B cell (primary cell): ENCODE results near the gene GABPB2. TPM values are rescaled to one million over a fixed set of nuclear protein-coding genes. Genes with fewer than 3 reads are reported as not detected.

Experiments
- ATAC-seq: fragments of 200-7000 bp; cut with Tn5 transposase; one replicate; pipeline ENCODE4 v1.10.0; 2021; ENCODE audit warnings: low read depth, mild to moderate bottlenecking, moderate number of reproducible peaks, moderate library complexity
- CTCF ChIA-PET: fragments of 350-600 bp; sonication (Branson Sonifier 250); formaldehyde crosslinking; loops from one replicate; lab custom pipeline; 2021; ENCODE audit warnings: antibody characterized with exemption, inconsistent platforms; lab: Charles Lee
- POLR2A ChIA-PET: fragments of 350-600 bp; sonication (Branson Sonifier 250); formaldehyde crosslinking; loops from one replicate; lab custom pipeline; 2021; ENCODE audit warnings: antibody characterized with exemption; lab: Charles Lee
- DNase-seq: peaks from one replicate; pipeline ENCODE4 v3.0.0; 2013
- H2AFZ ChIP-seq: 2 replicates; pipeline ENCODE4 v1.6.1; 2012; ENCODE audit warnings: mild to moderate bottlenecking, low read depth, low read length; ENCODE audit not compliant: insufficient read depth, poor library complexity, severe bottlenecking
- H3K27ac ChIP-seq, 2 donors: 1 replicate in 1 of 2; 2 replicates in 1 of 2; pipeline ENCODE4 v1.5.1; 2012 to 2013; ENCODE audit warnings: low read length in 2 of 2, mild to moderate bottlenecking in 2 of 2, moderate library complexity in 1 of 2
- H3K27me3 ChIP-seq, 4 experiments: fragments of 200-600 bp in 1 of 4; sonication (generic) in 1 of 4; replicated peaks in 1 of 4; 1 replicate in 2 of 4; 2 replicates in 2 of 4; pipeline versions ENCODE4 v1.6.1 to v1.7.0; 2013 to 2016; ENCODE audit warnings: low read length in 3 of 4, mild to moderate bottlenecking in 2 of 4, mixed read lengths in 1 of 4, moderate library complexity in 1 of 4; ENCODE audit not compliant: insufficient read depth in 4 of 4, control insufficient read depth in 3 of 4; ENCODE audit errors: control extremely low read depth in 1 of 4
- H3K36me3 ChIP-seq, 2 experiments: replicated peaks in 1 of 2; 1 replicate in 1 of 2; 2 replicates in 1 of 2; pipeline versions ENCODE4 v1.6.1 to v1.7.1; 2013; ENCODE audit warnings: low read length in 1 of 2; ENCODE audit not compliant: insufficient read depth in 2 of 2, control insufficient read depth in 1 of 2; ENCODE audit errors: control extremely low read depth in 1 of 2, extremely low read depth in 1 of 2
- H3K4me1 ChIP-seq, 2 donors: fragments of 200-600 bp in 1 of 2; sonication (generic) in 1 of 2; 1 replicate in 1 of 2; 2 replicates in 1 of 2; pipeline versions ENCODE4 v1.5.1 to v1.6.1; 2013 to 2017; ENCODE audit warnings: low read length in 2 of 2; ENCODE audit not compliant: control insufficient read depth in 2 of 2, insufficient read depth in 2 of 2
- H3K4me2 ChIP-seq: replicated peaks from 2 replicates; pipeline ENCODE3; 2012; ENCODE audit warnings: mild to moderate bottlenecking, low read depth, low read length; ENCODE audit not compliant: poor library complexity, severe bottlenecking
- H3K4me3 ChIP-seq, 5 experiments: fragments of 200-600 bp in 1 of 5; sonication (generic) in 1 of 5; 1 replicate in 3 of 5; 2 replicates in 2 of 5; pipeline versions ENCODE4 v1.5.1 to v1.7.0; 2011 to 2016; ENCODE audit warnings: low read length in 4 of 5, mild to moderate bottlenecking in 4 of 5, low read depth in 2 of 5, control low read depth in 1 of 5, moderate library complexity in 1 of 5; ENCODE audit not compliant: insufficient read depth in 1 of 5; ENCODE audit errors: control extremely low read depth in 1 of 5, extremely low read depth in 1 of 5
- H3K79me2 ChIP-seq: fragments of 200-600 bp; sonication (generic); one replicate; pipeline ENCODE4 v1.6.0; 2016; ENCODE audit warnings: low read length; ENCODE audit not compliant: control insufficient read depth, insufficient read depth
- H3K9ac ChIP-seq: fragments of 200-600 bp; sonication (generic); 2 replicates; pipeline ENCODE4 v1.6.1; 2017; ENCODE audit warnings: mild to moderate bottlenecking, low read length, moderate library complexity
- H3K9me3 ChIP-seq, 3 donors: one replicate each; pipeline versions ENCODE4 v1.6.1 to v1.7.1; 2013; ENCODE audit warnings: low read length in 2 of 3; ENCODE audit not compliant: control insufficient read depth in 2 of 3, insufficient read depth in 1 of 3; ENCODE audit errors: control extremely low read depth in 1 of 3
- H4K20me1 ChIP-seq: 2 replicates; pipeline ENCODE4 v1.6.0; 2012; ENCODE audit warnings: mild to moderate bottlenecking, low read length; ENCODE audit not compliant: insufficient read depth, control insufficient read depth, poor library complexity, severe bottlenecking
- H3K27ac Mint-ChIP-seq: one replicate; pipeline ENCODE4 v1.8.0; 2021; ENCODE audit warnings: mixed read lengths
- H3K27me3 Mint-ChIP-seq: one replicate; pipeline ENCODE4 v1.8.0; 2021; ENCODE audit warnings: mixed read lengths
- H3K4me1 Mint-ChIP-seq: one replicate; pipeline ENCODE4 v1.8.0; 2021; ENCODE audit warnings: mixed read lengths
- H3K4me3 Mint-ChIP-seq: one replicate; pipeline ENCODE4 v1.8.0; 2021; ENCODE audit warnings: mixed read lengths
- H3K9me3 Mint-ChIP-seq: one replicate; pipeline ENCODE4 v1.8.0; 2022; ENCODE audit warnings: mixed read lengths; ENCODE audit not compliant: insufficient read depth
- EZH2 ChIP-seq: IDR thresholded peaks from 2 replicates; pipeline ENCODE4 v1.6.1; 2012; ENCODE audit warnings: borderline replicate concordance, low read depth, mild to moderate bottlenecking, moderate library complexity, low read length; ENCODE audit not compliant: insufficient read depth, poor library complexity, severe bottlenecking
- WGBS: methylation state at CpG from one replicate; pipeline ENCODE4 v1.1.5; 2013; ENCODE audit warnings: missing lambda C conversion rate; ENCODE audit not compliant: insufficient coverage; 5-methylcytosine and 5-hydroxymethylcytosine counted together
- intact Hi-C: fragments of 100-400 bp; cut with micrococcal nuclease; formaldehyde crosslinking; loops from one replicate; pipeline ENCODE4 v1.10.0; 2022
- polyA plus RNA-seq: library from polyadenylated mRNA; depleted of rRNA; stranded (reverse); fragments of >200 nt; gene quantifications from 2 replicates; pipeline ENCODE4 v1.2.3, GENCODE V29; 2012
- total RNA-seq, 2 donors: library from RNA; stranded (reverse); fragments of 120-200 nt in 1 of 2; gene quantifications; 1 replicate in 1 of 2; 2 replicates in 1 of 2; pipeline versions ENCODE4 v1.2.3 to v1.2.4, GENCODE V29; 2013 to 2022
- TF ChIP-seq, protein P1 (sequence below): fragments of 200-600 bp; IDR thresholded peaks from one replicate; pipeline ENCODE4 v1.8.0; 2022; ENCODE audit warnings: antibody characterized with exemption, mild to moderate bottlenecking

Gene GABPB2
- total and polyA plus RNA-seq, 2 donors (not counting 1 experiment from before 2014, with no cell fraction given): 15.1 to 22.4 TPM

DNA sequence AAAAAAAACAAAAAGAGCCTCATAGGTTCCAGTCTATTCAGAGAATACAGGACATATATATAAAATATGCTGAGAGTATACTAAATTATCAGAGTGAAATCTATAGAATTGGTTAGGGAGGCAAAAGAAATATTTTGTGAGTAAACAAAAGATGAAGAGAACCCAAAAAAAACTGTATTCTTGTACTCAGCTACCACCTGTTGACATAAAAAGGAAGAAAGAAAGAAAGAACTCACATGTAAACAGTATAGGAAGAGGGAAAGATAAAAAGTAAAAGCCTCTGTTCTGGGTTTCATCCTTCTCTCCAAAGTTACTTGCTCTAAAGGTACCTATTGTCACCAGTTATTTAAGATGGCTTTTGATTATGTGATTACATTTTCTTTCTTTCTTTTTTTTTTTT is 44.1 kb upstream of the GABPB2 start:
- CTCF ChIA-PET: interaction anchor here (0.7 to 6.3 kb wide), 7 partner anchors 20 to 418 kb away, joined by 3 to 61 read pairs (median 11); partner anchors contain the start of genes CDC42SE1, GABPB2, MINDY1 and MLLT11

DNA sequence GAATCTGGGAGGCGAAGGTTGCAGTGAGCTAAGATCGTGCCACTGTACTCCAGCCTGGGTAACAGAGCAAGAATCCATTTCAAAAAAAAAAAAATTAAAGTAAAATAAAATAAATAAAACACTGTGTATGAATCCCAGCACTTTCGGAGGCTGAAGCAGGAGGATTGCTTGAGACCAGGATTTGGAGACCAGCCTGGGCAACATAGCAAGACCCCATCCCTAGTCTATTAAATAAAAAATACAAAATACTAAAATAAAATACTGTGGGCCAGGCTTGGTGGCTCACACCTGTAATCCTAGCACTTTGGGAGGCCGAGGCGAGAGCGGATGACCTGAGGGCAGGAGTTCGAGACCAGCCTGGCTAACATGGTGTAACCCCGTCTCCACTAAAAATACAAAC is 38.4 kb upstream of the GABPB2 start:
- intact Hi-C loops: no loop called here
- CTCF ChIA-PET: no interaction called here
- Histone ChIP-seq H3K79me2 (no peaks in the 10 kb centered on the region), H3K9ac (no peak overlapping the region), H3K36me3 (peaks cover 3 to 52% of the 10 kb centered on the region in 2 experiments), H3K4me1 (no peaks in the 10 kb centered on the region), H2AFZ (no peak overlapping the region), H3K4me3 (no peak overlapping the region), H3K27ac (no peak overlapping the region), H3K4me2 (no peak overlapping the region), H4K20me1 (no peaks in the 10 kb centered on the region), H3K9me3 (no peaks in the 10 kb centered on the region), H3K27me3 (no peaks in the 10 kb centered on the region)
- POLR2A ChIA-PET: no interaction called here
- Mint-ChIP-seq H3K27me3 (no peaks in the 10 kb centered on the region), H3K27ac (no peak overlapping the region), H3K9me3 (no peaks in the 10 kb centered on the region), H3K4me3 (no peak overlapping the region), H3K4me1 (no peaks in the 10 kb centered on the region)
- 100% methylated on average over 3 of the region's 8 CpGs for WGBS
- no peak for DNase-seq
- TF ChIP-seq, protein P1, sequence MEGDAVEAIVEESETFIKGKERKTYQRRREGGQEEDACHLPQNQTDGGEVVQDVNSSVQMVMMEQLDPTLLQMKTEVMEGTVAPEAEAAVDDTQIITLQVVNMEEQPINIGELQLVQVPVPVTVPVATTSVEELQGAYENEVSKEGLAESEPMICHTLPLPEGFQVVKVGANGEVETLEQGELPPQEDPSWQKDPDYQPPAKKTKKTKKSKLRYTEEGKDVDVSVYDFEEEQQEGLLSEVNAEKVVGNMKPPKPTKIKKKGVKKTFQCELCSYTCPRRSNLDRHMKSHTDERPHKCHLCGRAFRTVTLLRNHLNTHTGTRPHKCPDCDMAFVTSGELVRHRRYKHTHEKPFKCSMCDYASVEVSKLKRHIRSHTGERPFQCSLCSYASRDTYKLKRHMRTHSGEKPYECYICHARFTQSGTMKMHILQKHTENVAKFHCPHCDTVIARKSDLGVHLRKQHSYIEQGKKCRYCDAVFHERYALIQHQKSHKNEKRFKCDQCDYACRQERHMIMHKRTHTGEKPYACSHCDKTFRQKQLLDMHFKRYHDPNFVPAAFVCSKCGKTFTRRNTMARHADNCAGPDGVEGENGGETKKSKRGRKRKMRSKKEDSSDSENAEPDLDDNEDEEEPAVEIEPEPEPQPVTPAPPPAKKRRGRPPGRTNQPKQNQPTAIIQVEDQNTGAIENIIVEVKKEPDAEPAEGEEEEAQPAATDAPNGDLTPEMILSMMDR: no peak
- TF ChIP-seq EZH2: no peak
- no peak for ATAC-seq

More for the DNA sequence above, 44.1 kb upstream of the GABPB2 start:
- Histone ChIP-seq H3K9ac (no peak overlapping the region), H3K9me3 (no peaks in the 10 kb centered on the region), H3K4me3 (no peak overlapping the region), H3K36me3 (peaks cover 3 to 45% of the 10 kb centered on the region in 2 experiments), H3K27ac (no peak overlapping the region), H4K20me1 (no peaks in the 10 kb centered on the region), H2AFZ (no peak overlapping the region), H3K79me2 (no peaks in the 10 kb centered on the region), H3K27me3 (no peaks in the 10 kb centered on the region), H3K4me2 (no peak overlapping the region), H3K4me1 (peaks cover 0 to 5% of the 10 kb centered on the region in 2 donors)
- no peak overlapping the region for H3K27ac Mint-ChIP-seq
- peaks cover 6% of the 10 kb centered on the region for H3K4me1 Mint-ChIP-seq
- POLR2A ChIA-PET: no interaction called here
- no peak for ATAC-seq
- intact Hi-C loops: no loop called here
- TF ChIP-seq, protein P1: no peak
- TF ChIP-seq EZH2: no peak
- DNase-seq: no peak
- no peak overlapping the region for H3K4me3 Mint-ChIP-seq
- H3K27me3 Mint-ChIP-seq: no peaks in the 10 kb centered on the region
- H3K9me3 Mint-ChIP-seq: no peaks in the 10 kb centered on the region
